ENCODE measurements around the gene SERPINA9. TPM values are rescaled to one million over a fixed set of nuclear protein-coding genes. Genes with fewer than 3 reads are reported as not detected.
"Not testable (repeated sequence)": the region's sequence is repeated elsewhere in the genome, so short reads cannot be mapped to it uniquely, and the experiment has no call there.

SERPINA9 gene
- total RNA-seq, 1 donor from 2014 or later, result not detected

DNA sequence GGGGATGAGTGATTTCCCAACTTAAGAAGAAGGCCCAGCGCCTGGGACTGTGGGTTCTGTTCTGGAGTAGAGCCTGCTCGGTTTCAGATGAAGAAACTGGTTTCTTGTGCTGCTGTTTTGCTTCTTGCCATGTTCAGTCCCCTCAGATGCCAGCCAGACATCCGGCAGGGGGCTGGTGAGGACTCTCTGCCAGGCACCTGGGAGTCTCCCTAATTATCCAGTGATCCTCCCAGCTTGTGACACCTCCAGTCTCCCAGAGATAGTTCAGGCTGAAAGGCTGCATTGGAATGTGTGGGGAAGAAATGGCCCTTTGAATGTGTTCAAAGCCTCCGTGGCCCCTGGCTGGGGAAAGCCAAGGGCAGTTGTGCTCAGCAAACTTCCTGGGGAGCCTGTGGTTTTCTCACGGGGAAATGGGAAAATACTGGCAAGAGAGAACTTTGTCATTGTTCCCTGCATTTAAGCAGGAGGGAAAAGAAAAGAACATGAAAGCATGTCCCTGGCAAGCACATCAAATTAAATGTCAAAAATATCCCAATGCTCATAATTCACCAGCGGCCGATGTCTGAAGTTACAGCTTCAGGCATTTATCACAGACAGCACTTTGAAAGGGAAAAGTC lies 41.8 kb upstream of the SERPINA9 start:
- TF ChIP-seq, protein P1, sequence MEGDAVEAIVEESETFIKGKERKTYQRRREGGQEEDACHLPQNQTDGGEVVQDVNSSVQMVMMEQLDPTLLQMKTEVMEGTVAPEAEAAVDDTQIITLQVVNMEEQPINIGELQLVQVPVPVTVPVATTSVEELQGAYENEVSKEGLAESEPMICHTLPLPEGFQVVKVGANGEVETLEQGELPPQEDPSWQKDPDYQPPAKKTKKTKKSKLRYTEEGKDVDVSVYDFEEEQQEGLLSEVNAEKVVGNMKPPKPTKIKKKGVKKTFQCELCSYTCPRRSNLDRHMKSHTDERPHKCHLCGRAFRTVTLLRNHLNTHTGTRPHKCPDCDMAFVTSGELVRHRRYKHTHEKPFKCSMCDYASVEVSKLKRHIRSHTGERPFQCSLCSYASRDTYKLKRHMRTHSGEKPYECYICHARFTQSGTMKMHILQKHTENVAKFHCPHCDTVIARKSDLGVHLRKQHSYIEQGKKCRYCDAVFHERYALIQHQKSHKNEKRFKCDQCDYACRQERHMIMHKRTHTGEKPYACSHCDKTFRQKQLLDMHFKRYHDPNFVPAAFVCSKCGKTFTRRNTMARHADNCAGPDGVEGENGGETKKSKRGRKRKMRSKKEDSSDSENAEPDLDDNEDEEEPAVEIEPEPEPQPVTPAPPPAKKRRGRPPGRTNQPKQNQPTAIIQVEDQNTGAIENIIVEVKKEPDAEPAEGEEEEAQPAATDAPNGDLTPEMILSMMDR (IDR thresholded peaks at IDR 0.05), result no peak
- Histone ChIP-seq H3K27me3 (ENCODE audit: low read depth) (peaks cover under 1% of the 10 kb centered on the region), H3K4me1 (no peaks in the 10 kb centered on the region), H3K27ac (no peak overlapping the region), H3K9me3 (no peaks in the 10 kb centered on the region), H3K36me3 (no peaks in the 10 kb centered on the region), H3K4me3 (no peak overlapping the region)
- ATAC-seq (no peak), DNase-seq (no peak)
- intact Hi-C loops (cut with DNase I), result no loop called here

DNA sequence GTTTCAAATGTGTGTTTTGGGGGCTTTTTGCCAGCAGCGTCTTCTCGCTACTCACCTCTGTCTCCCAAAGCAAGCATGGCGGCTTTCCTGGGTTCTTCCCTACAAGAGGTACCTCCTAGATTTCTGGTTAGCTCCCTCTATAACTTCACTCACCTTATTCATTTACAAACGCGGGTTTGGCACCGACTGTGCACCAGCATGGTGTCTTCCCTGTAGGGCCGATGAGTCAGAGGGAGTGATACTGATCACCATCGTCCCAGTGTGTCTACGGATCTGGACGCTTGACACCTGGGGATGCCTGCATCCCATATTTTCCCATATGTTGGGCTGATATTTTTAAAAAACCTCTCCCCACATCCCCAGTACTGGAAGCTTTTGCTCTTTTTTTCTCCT lies 41.2 kb upstream of the SERPINA9 start:
- Histone ChIP-seq H3K27me3 (ENCODE audit: low read depth) (no peaks in the 10 kb centered on the region), H3K9me3 (no peaks in the 10 kb centered on the region), H3K27ac (no peak overlapping the region), H3K36me3 (no peaks in the 10 kb centered on the region), H3K4me3 (no peak overlapping the region), H3K4me1 (no peaks in the 10 kb centered on the region)
- ATAC-seq (no peak), DNase-seq (no peak)
- intact Hi-C loops (cut with DNase I), result no loop called here
- TF ChIP-seq, protein P1 (IDR thresholded peaks at IDR 0.05), result no peak

DNA sequence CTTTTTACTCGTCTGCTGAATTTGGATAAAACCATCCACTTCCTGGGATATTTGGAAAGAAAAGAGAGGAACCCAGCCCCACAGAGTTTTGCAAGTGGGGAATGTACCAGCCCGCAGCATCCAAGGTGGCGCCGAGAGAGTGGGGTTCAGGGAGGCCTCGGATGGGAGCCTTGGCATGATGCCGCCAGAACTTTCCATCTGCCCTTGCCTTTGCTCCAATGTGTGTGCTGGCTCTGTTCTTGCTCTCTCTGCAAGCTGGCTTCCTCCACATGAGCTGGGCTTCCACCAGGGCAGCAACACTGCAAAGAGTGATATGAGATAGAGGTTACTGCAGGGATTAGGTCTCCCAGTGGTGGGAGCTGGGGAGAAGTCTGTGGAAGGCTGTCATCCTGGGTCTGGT lies 39.9 kb upstream of the SERPINA9 start:
- Histone ChIP-seq H3K27me3 (ENCODE audit: low read depth) (no peaks in the 10 kb centered on the region), H3K27ac (no peak overlapping the region), H3K36me3 (no peaks in the 10 kb centered on the region), H3K9me3 (no peaks in the 10 kb centered on the region), H3K4me3 (no peak overlapping the region), H3K4me1 (no peaks in the 10 kb centered on the region)
- ATAC-seq, result no peak
- intact Hi-C loops (cut with DNase I), result no loop called here
- DNase-seq, result no peak
- TF ChIP-seq, protein P1 (IDR thresholded peaks at IDR 0.05), result no peak

GRCh38 chr14:94515426-94515825 lies 39.4 kb upstream of the SERPINA9 start:
- H3K4me1 ChIP-seq, result no peaks in the 10 kb centered on the region
- ATAC-seq, result no peak

GRCh38 chr14:94514351-94514750 lies 38.4 kb upstream of the SERPINA9 start:
- H3K27ac ChIP-seq, result no peak overlapping the region
- DNase-seq, result no peak
- H3K9me3 ChIP-seq, result no peaks in the 10 kb centered on the region
- no peaks in the 10 kb centered on the region for H3K36me3 ChIP-seq
- ATAC-seq, result no peak
- H3K4me1 ChIP-seq, result no peaks in the 10 kb centered on the region
- H3K4me3 ChIP-seq, result no peak overlapping the region
- intact Hi-C loops (cut with DNase I), result no loop called here
- TF ChIP-seq, protein P1 (IDR thresholded peaks at IDR 0.05), result no peak
- H3K27me3 ChIP-seq (ENCODE audit: low read depth), result no peaks in the 10 kb centered on the region

More at GRCh38 chr14:94515426-94515825, 39.4 kb upstream of the SERPINA9 start:
- TF ChIP-seq, protein P1 (IDR thresholded peaks at IDR 0.05), result no peak
- intact Hi-C loops (cut with DNase I), result no loop called here
- no peak overlapping the region for H3K4me3 ChIP-seq
- H3K27me3 ChIP-seq (ENCODE audit: low read depth), result no peaks in the 10 kb centered on the region
- no peak overlapping the region for H3K27ac ChIP-seq
- no peak for DNase-seq
- H3K9me3 ChIP-seq, result no peaks in the 10 kb centered on the region
- no peaks in the 10 kb centered on the region for H3K36me3 ChIP-seq

DNA sequence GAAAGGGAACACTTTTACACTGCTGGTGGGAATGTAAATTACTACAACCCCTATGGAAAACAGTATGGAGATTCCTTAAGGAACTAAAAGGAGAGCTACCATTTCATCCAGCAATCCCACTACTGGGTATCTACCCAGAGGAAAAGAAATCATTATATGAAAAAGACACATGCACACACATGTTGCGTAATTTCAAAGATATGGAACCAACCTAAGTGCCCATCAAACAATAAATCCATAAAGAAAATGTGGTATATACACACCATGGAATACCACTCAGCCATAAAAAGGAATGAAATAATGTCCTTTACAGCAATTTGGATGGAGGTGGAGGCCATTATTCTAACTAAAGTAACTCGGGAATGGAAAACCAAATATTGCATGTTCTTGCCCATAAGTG lies 34.5 kb upstream of the SERPINA9 start:
- H3K4me3 ChIP-seq; H3K4me1 ChIP-seq; H3K9me3 ChIP-seq; H3K27ac ChIP-seq; H3K36me3 ChIP-seq; intact Hi-C loops (cut with DNase I); H3K27me3 ChIP-seq (ENCODE audit: low read depth); DNase-seq; ATAC-seq: not testable (repeated sequence)

All from lower lobe of right lung (tissue), 2 donors.